Activated CD4-positive, alpha-beta T cell treated with anti-CD3 and anti-CD28 coated beads for 24 hours (primary cell): Measurements from ENCODE around the gene GRIN2A.

ENCODE experiments used
- DNase-seq, 2 donors: peaks; one replicate each; pipeline ENCODE4 v3.0.0-alpha.2; 2020; ENCODE audit warnings: low read depth in 2 of 2

The GRIN2A gene

GRCh38 chr16:9860876-9861275, 321.4 kb downstream of the GRIN2A start:
- no peak for DNase-seq

- DNase-seq = no peak
These were observed 322.4 kb downstream of the GRIN2A start for GRCh38 chr16:9859701-9860327.

- DNase-seq = no peak
These were observed 327.6 kb downstream of the GRIN2A start for GRCh38 chr16:9854675-9855074.

- DNase-seq = no peak
These were observed 330.2 kb downstream of the GRIN2A start for GRCh38 chr16:9852003-9852402.

GRCh38 chr16:9850817-9851216, 331.4 kb downstream of the GRIN2A start:
- DNase-seq = no peak

- DNase-seq = no peak
These were observed 332.5 kb downstream of the GRIN2A start for GRCh38 chr16:9849697-9850245.

GRCh38 chr16:9847146-9847545, 335.1 kb downstream of the GRIN2A start:
- DNase-seq = no peak

GRCh38 chr16:9846362-9847099, 335.7 kb downstream of the GRIN2A start:
- no peak for DNase-seq

GRCh38 chr16:9845661-9846361, 336.4 kb downstream of the GRIN2A start:
- DNase-seq = no peak

GRCh38 chr16:9844361-9844760, 337.9 kb downstream of the GRIN2A start:
- no peak for DNase-seq

GRCh38 chr16:9843424-9844018, 338.7 kb downstream of the GRIN2A start:
- no peak for DNase-seq

- no peak for DNase-seq
These were observed 341.2 kb downstream of the GRIN2A start for GRCh38 chr16:9840761-9841665.

- DNase-seq = no peak
These were observed 344.7 kb downstream of the GRIN2A start for GRCh38 chr16:9837481-9837880.

GRCh38 chr16:9836118-9836736, 346.0 kb downstream of the GRIN2A start:
- DNase-seq = no peak

- no peak for DNase-seq
These were observed 355.0 kb downstream of the GRIN2A start for GRCh38 chr16:9827062-9827752.

- DNase-seq = no peak
These were observed 355.6 kb downstream of the GRIN2A start for GRCh38 chr16:9826656-9827055.

GRCh38 chr16:9824200-9825068, 357.8 kb downstream of the GRIN2A start:
- no peak for DNase-seq

GRCh38 chr16:9823510-9823909, 358.7 kb downstream of the GRIN2A start:
- DNase-seq = no peak

- DNase-seq = no peak
These were observed 360.3 kb downstream of the GRIN2A start for GRCh38 chr16:9821970-9822369.
